Kidney epithelial cell (primary cell): ENCODE data around the gene R3HDM2. TPM values are rescaled to one million over a fixed set of nuclear protein-coding genes. Genes with fewer than 3 reads are reported as not detected.

Experiments used
- DNase-seq: peaks from one replicate; pipeline ENCODE4 v3.0.0-alpha.2; 2010; ENCODE audit warnings: low read depth
- H3K27me3 ChIP-seq: 2 replicates; pipeline ENCODE4 v1.6.0; 2011; ENCODE audit warnings: low read length; ENCODE audit not compliant: control insufficient read depth, insufficient read depth
- H3K36me3 ChIP-seq: 2 replicates; pipeline ENCODE4 v1.5.1; 2011; ENCODE audit warnings: low read length; ENCODE audit not compliant: control insufficient read depth, insufficient read depth
- H3K4me3 ChIP-seq: 2 replicates; pipeline ENCODE4 v1.5.1; 2011; ENCODE audit warnings: low read depth, mild to moderate bottlenecking, control low read depth, low read length
- CTCF ChIP-seq: IDR thresholded peaks from 2 replicates; pipeline ENCODE4 v1.5.1; 2011; ENCODE audit warnings: mild to moderate bottlenecking, moderate library complexity, low read length, control low read depth, inconsistent platforms; ENCODE audit not compliant: insufficient read depth, poor library complexity, severe bottlenecking
- total RNA-seq: library from RNA; depleted of rRNA; stranded (reverse); fragments of >200 nt; gene quantifications from 2 replicates; pipeline ENCODE4 v1.2.3, GENCODE V29; 2015

The R3HDM2 gene
- total RNA-seq, 1 donor from 2014 or later: 18.5 TPM

DNA sequence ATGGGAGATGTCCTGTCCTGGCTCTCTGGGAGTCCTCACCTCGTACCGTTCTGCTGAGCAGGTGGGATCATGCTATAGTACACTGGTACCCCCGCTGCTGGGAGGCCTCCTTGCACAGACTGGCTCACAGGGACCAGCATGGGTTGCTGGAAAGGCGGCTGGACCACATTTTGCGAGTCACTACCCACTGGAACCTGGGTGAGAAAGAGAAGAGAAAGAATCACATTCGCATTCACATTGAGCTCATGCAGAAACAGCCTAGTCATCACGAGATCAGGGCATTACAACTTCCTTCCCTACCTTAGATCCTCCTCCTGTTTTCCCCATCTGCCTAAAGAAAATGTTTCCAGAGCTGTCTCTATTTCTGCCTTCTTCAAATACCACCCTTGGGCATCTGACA, 162.6 kb downstream of the R3HDM2 start:
- Histone ChIP-seq H3K4me3 (no peak overlapping the region), H3K36me3 (peaks cover 1% of the 10 kb centered on the region), H3K27me3 (no peaks in the 10 kb centered on the region)
- DNase-seq: no peak
- no peak for TF ChIP-seq CTCF

DNA sequence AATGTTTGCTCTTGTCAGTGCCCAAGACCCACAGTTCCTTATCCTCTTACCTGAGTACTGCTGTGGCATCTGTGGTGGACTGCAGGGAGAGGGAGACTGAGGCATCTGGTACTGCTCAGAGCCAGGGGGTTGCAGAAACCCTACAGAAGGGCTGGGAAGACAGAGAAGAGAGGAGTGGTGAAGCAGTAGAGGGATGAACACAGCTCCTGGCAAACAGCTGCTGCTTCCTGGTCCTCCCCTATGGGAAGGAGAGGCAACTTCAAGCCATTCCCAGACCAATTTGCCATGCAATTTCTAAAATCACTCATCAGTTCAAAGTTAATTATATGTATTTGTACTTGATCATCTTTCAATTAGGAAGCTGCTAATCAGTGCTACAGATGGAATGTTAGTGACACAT, 164.2 kb downstream of the R3HDM2 start:
- Histone ChIP-seq H3K27me3 (no peaks in the 10 kb centered on the region), H3K36me3 (peaks cover 1% of the 10 kb centered on the region)

GRCh38 chr12:57263096-57263495, 167.7 kb downstream of the R3HDM2 start:
- H3K36me3 ChIP-seq: peaks cover 1% of the 10 kb centered on the region
- no peaks in the 10 kb centered on the region for H3K27me3 ChIP-seq
- no peak for DNase-seq
- TF ChIP-seq CTCF: no peak
- H3K4me3 ChIP-seq: no peak overlapping the region

More for the DNA sequence above, 164.2 kb downstream of the R3HDM2 start:
- DNase-seq: no peak
- H3K4me3 ChIP-seq: no peak overlapping the region
- TF ChIP-seq CTCF: no peak

GRCh38 chr12:57262126-57262822, 168.6 kb downstream of the R3HDM2 start:
- H3K4me3 ChIP-seq: no peak overlapping the region
- no peak for DNase-seq
- no peak for TF ChIP-seq CTCF
- peaks cover 1% of the 10 kb centered on the region for H3K36me3 ChIP-seq
- H3K27me3 ChIP-seq: no peaks in the 10 kb centered on the region

- H3K4me3 ChIP-seq: no peak overlapping the region
- H3K36me3 ChIP-seq: peaks cover 1% of the 10 kb centered on the region
- DNase-seq: no peak
- no peak for TF ChIP-seq CTCF
- no peaks in the 10 kb centered on the region for H3K27me3 ChIP-seq
Measured at GRCh38 chr12:57261428-57261865, 169.4 kb downstream of the R3HDM2 start.

- H3K36me3 ChIP-seq: peaks cover 1% of the 10 kb centered on the region
- no peak for DNase-seq
- TF ChIP-seq CTCF: no peak
- H3K27me3 ChIP-seq: no peaks in the 10 kb centered on the region
- no peak overlapping the region for H3K4me3 ChIP-seq
Measured at GRCh38 chr12:57260366-57260765, 170.5 kb downstream of the R3HDM2 start.
